HG02970 (cell line): ENCODE measurements around the gene ARL4A.
"Not testable (repeated sequence)": the region's sequence is repeated elsewhere in the genome, so short reads cannot be mapped to it uniquely, and the experiment has no call there.

Source experiments
- ATAC-seq: cut with Tn5 transposase; IDR thresholded peaks from one replicate; pipeline ENCODE4 v1.9.1; 2021; ENCODE audit warnings: mild to moderate bottlenecking, moderate library complexity, moderate number of reproducible peaks; ENCODE audit not compliant: unreplicated experiment, low FRiP score

Gene ARL4A

DNA sequence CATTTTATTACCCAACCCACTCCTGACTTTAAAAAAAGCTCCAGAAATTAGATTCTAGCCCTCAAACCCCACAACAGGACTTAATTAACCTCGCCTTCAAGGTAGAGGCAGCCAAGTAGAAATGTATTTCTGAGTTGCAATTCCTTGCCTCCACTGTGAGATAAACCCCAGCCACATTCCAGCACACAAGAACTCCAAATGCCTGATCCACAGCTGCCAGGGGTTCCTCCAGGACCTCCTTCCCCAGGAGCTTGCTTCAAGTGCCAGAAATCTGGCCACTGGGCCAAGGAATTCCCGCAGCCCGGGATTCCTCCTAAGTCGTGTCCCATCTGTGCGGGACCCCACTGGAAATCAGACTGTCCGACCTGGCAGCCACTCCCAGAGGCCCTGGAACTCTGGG lies 25.9 kb upstream of the ARL4A start:
- ATAC-seq = no peak

DNA sequence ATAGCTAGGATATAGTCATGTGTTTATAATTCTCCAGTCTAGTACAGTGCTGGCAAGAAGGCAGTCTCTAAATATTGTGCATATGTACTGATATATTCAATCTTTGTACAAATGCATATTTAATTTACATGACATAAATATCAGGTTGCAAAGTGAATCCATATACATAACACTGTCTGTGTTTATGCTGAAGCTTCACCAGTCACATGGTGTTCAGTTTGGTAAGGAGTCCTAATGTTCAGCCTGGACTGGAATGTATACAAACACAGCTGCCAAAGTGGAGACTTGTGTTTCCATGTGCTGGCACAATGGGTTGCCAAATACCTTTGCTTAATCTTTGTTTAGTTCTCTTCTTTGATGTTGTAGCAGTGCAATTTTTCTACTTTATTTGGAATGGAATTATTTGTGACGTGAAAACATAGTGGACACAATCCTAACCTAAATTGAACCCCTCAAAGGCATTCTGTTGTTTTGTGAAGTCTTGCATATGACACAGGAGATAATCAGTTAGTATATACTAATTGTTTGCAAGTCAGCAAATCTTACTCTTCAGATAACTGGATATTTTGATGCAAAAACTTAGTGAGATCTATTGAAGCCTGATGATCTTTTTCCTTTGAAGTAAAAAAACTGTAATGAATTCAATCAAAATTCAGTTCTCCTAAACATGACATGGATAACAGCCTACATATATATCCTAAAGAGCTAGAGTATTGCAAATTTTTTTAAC lies 17.3 kb upstream of the ARL4A start:
- no peak for ATAC-seq

DNA sequence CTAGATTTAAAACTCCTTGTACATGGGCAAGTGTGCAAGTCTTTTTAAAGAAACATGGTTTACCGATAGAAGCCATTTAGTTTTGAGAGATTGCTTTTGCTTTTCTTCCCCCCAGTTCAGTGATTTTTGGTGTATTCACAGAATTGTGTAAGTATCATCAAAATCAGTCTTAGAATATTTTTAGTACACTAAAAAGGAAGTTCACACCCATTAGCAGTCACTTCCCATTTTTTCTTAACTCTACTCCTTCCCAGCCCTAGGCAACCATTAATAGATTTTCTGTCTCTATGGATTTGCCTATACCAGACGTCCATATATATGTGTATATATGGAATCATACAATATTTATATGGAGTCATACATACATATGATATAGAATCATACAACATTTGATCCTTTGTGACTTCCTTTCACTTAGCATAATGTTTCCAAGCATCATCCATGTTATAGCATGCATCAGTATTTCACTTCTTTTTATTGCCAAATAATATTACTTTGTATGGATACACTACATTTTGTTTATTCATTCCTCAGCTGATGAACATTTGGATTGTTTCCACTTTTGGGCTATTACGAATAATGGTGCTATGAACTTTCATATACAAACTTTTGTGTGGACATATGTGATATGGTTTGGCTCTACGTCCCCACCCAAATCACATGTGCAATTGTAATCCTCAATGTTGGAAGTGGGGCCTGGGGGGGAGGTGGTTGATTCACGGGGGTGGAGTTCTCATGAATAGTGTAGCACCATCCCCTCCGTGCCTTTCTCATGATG lies 16.5 kb upstream of the ARL4A start:
- no peak for ATAC-seq

DNA sequence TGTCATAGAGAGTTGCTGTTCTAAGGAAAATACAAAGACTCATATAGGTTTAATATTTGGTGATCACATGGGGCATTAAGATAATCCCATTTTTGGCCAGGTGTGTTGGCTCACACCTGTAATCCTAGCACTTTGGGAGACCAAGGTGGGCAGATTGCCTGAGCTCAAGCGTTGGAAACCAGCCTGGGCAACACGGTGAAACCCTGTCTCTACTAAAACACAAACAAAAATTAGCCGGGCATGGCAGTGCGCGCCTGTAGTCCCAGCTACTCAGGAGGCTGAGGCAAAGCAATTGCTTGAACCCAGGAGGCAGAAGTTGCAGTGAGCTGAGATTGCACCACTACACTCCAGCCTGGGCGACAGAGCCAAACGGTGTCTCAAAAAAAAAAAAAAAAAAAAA lies 14.0 kb upstream of the ARL4A start:
- ATAC-seq = not testable (repeated sequence)

DNA sequence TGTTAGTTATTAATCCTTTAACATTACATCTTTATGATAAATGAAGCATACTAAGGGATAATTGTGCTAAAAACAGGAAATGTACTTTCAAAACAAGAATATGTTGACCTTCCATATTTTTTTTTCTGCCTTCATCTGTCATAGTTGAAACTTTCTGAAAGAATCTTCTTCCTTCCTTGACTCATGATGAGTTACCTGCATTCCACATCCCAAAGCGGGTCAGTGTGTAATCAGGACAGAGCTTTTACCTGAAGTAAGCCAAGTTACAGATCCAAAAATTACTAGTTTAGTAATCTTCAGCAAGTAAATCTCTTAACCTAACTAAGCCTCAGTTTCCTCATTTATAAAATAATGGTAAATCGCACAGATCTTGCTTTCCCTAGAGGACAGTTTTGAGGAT lies 13.4 kb upstream of the ARL4A start:
- ATAC-seq = no peak

DNA sequence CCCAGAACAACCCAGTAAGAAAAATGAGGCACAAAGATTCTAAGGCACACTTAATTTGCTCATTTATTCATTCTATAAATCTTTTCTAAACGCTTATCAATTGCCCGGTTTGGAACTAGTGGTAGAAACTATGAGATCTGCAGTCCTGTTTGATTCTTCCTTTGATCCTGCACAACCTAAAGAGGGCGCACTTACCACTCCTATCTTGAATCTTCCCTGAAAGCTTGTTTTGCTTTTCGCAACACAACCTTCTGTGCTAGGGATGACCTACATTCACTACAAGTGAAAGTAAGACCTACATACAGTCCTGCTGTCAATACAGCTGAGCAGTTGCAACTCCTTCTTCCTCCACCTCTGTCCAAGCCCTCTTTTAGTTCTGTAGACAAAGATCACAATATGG lies 12.6 kb upstream of the ARL4A start:
- ATAC-seq = peak; percentile 53

DNA sequence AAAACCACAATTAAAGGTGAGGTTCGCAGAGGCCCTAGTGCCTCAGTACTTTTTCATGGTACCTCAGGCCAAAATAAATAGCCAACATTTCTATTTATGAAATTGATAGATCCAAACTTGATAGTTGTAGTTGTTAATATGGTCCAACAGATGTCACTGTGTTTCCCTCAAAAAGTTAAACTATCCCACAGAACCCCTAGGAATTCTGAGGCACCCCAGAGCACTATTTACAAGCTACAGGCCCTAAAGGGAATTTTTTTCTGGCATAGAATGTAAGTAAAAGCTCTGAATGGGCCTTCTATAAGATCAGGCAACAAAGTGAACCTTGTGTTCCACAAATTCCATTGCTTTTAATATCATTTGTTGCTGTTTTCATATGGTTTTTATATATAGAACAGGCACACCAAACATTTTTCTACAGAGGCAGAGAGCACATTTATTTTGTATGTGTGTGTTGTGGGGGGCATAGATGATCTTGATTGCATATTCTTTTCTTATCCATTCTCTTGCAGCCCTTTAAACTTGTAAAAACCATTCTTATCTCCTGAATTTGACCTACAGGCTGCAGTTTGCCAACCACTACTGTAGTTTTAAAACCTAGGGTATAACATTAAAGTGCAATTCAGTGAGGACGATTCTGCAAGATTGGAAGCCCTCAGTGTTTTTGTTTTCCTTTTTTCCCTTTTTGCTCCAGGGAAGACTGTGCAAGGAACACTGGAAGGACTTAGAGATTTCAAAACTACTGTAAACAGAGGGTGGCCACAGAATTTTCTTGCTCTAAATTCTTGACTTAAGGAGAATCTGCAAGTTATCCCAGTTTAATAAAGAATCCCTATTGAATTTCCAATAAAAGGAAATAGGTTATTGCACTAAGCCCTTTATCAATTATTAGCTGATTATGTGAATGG lies 3.5 kb upstream of the ARL4A start:
- ATAC-seq = no peak

DNA sequence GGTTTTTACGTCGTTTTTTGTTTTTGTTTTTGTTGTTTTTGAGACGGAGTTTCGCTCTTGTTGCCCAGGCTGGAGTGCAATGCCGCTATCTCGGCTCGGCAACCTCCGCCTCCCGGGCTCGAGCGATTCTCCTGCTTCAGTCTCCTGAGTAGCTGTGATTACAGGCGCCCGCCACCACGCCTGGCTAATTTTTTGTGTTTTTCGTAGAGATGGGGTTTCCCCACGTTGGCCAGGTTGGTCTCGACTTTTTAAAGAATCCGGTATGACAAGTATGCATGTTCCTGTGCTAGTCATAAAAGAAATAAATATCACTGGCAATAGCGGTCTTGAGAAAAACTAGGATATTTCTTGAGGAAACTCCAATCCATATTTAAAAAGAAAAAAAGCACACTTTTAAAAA lies 2.7 kb upstream of the ARL4A start:
- ATAC-seq = no peak

DNA sequence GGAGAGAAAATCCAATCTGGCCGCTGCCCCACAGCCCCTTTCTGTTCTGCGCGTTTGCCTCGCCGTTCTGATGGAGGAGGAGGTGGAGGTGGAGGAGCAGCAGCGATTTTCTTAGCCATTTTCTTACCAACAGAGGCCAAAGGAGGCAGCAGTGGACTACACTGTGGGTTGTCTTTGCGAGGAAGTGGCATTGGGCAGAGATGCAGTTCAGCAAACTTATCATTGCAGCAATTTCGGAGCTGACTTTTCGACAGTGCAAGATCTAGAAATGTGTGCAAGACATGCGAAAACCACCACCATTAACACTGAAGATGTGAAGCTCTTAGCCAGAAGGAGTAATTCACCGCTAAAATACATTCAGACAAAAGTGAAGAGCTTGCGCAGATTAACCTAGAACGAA lies 1.9 kb upstream of the ARL4A start:
- ATAC-seq = no peak

DNA sequence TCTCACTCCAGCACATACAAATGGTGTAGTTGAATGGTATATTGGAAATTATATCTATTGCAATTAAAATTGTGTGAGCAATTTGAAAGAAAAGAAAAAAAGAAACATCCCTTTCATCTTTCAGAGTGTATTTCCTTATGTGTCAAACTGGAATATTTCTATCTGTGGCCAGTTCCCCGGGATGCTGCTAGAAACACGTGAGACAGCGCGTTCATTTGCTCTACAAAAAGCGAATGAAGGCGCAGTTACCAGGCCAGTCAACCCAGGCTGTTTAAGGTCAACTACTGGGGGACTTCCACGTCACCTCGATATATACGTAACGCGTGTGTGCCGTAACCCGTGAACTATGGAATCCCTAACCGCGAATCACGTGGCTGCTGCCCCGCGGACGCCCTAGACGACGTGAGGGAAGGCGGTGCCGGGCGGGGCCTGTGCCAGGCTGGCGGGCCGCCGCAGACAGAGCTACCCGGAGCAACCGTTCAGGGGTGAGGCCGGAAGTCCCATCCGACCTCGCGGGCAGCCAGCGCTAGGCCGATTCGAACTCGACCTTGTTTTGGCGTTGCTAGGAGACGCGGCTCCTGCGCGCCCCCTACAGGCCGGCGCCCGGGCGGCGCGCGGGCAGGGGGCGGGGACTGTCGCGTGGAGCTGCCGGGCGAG lies 1.1 kb upstream of the ARL4A start:
- ATAC-seq = peak; percentile 92

DNA sequence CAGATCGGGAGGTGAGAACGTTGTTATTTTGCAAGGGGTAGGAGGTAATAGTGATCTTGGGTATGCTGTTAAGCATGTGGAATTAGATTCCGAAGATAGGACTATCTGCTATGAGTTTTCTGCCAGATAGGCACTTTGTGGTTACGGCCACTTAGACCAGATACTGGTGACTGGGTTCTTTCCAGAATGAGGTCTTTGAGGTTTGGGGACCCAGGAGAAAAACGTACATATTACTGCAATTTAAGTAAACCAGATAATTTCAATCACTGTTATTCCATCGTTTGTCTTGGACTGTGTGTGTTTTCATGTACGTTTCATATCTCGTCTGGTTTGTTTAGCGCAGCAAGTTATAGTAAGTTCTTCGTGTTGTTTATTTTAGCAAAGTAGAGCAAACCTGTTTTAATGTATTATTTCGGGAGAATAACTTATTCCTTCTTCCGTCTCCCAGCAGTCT lies 312 bp downstream of the ARL4A start:
- ATAC-seq = no peak

DNA sequence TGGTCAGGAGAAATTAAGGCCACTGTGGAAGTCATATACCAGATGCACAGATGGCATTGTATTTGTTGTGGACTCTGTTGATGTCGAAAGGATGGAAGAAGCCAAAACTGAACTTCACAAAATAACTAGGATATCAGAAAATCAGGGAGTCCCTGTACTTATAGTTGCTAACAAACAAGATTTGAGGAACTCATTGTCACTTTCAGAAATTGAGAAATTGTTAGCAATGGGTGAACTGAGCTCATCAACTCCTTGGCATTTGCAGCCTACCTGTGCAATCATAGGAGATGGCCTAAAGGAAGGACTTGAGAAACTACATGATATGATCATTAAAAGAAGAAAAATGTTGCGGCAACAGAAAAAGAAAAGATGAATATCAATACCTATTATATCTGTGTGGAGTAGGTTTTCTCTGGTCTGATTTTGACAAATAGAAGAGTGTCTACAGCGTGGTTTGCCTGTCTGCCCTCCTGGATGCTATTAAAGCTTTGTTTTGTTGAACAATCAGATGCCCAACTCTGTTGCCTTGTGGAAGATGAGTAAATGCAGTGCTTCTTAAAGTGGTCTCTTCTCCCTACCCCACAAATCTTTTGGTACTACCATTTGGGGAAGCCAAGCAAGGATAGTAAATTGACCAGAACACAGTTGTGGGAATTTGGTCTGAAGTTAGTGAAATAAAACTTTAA lies 1.2 kb downstream of the ARL4A start:
- ATAC-seq = not testable (repeated sequence)

DNA sequence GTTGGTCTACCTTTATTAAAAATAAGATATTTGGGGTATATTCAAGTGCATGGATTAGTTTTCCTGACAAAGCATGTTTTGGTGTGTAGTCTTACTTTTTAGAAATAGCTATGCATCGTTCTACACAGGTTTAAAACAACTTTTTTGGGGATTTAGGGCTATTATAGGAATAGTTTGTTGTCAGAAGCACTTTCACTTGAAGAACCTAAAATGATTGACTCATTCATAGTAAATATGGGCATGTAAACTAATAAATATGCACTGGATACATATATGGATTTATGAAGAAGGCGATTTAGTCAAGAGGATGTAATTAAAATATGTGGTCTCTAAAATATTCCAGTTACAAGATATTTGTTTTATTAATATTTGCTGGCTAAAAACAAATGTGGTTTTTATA lies 2.0 kb downstream of the ARL4A start:
- no peak for ATAC-seq

DNA sequence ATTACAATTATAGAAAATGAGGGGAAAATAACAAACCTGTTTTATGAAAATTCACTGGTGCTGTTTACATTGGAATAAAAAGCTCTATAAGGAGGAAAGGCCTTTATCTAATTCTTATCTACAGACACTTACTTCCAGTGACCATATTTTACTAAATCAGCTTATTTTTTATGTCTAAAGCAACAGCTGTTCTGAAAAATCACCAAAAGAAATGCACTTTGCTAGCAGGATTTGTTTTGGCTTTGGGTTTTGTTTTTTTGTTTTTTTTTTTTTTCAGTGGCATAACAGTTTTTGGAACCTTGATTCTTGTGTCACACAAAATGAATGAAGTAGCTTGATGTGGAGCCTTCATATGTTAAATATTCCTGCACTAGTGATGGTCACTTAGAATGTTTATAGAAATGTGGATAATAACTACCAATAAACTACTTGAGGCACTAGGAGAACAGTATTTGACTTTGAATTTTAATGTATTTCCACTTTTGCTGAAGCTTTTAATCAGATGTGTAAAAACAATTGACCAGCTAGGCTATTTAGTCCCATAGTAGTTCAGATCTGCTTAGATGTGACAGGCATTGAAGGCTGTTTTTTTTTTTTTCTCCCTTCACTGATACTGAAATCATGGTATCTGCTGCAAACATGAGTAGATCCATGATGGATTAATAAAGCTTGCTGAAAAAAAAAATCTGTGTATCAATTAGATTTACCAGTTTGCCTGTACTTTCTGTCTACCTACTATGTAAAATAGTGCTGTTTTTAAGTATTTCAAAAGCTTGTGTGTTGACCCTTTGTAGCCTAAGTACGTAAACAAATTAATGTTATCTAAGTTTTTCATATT lies 2.8 kb downstream of the ARL4A start:
- no peak for ATAC-seq

DNA sequence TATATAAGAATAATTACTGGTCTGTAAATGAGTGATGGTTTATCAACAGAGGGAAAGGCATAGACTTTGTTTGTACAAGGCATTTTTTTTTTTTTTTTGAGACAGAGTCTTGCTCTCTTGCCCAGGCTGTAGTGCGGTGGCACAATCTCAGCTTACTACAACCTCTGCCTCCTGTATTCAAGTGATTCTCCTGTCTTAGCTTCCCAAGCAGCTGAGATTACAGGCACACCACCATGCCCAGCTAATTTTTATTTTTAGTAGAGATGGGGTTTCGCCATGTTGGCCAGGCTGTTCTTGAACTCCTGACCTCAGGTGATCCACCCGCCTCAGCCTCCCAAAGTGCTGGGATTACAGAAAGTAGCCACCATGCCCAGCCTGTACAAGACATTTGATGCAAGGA lies 4.0 kb downstream of the ARL4A start:
- ATAC-seq = not testable (repeated sequence)

DNA sequence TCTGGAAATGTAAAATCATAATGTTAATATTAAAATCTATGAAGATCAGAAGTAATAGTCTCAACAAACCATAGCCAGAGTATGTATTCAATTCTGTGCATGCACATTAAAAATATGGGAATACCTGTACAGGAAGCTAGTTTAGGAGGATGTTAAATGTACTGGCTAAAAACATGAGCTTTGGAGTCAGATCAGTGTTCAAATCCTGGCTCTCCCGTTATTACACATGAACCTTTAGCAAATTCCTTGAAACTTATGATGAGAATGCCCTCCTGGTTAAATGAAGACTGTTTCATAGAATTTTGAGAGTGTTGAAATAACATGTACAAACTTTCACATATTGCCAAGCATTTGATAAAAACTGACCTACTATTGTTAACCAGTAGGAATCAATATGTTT lies 4.6 kb downstream of the ARL4A start:
- no peak for ATAC-seq

DNA sequence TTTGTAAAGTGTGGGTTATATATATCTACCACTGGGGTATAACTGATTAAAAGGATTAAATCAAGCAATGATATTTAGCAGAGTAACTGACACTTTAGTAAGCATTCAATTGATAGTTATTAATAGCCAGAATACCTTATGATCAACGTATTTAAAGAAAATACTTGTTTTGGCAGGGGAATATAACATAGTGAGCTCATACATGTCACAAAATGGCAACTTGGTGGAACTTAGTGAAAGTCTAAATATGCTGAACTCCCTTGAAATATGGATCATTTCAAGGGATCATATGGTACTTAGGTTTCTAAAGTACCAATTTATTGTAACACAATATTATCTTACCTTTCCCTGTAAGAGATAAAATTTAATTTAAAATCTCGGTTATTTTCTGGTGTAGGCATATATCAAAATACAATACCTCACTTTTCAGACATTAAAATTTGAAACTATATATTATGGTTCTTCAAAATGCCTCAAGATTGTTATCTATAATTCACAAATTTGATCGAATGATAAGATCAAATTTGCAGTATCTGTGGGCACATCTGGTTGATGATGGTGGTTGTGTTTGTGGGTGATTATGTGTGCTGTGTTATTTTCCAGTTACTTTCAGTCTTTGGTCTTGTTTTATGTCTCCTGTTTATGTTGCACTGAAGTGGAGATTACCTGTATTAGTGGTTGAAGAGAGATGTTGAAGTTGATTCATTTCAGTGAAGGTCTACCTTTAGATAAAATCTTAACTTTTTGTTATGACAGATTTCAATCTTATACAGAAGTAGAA lies 5.2 kb downstream of the ARL4A start:
- no peak for ATAC-seq

DNA sequence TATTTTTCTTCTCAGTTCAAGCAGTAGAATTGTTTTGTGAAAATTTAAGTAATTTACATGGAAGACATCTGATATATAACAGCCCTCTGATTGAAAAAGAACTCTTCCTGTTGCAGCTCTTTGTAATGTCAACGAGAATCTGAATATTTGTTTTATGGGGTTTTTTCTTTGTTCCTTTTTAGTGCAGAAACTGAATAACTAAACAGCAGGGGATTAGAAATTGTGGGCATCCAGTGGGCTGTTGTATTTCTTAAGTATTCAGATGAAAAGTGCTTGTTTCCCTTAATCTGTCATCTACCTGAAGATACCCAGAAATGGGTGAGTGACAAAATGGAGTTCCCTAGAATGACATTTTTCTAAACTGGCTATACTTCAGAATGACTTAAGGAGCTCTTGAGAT lies 7.4 kb downstream of the ARL4A start:
- no peak for ATAC-seq
